NCI-H146 (cell line): Measurements from ENCODE around the gene LGALS8.
"Not testable (repeated sequence)": the region's sequence is repeated elsewhere in the genome, so short reads cannot be mapped to it uniquely, and the experiment has no call there.

Experiments
- DNase-seq: peaks from one replicate; lab custom pipeline; 2025; lab: John Stamatoyannopoulos, UW

Gene LGALS8

DNA sequence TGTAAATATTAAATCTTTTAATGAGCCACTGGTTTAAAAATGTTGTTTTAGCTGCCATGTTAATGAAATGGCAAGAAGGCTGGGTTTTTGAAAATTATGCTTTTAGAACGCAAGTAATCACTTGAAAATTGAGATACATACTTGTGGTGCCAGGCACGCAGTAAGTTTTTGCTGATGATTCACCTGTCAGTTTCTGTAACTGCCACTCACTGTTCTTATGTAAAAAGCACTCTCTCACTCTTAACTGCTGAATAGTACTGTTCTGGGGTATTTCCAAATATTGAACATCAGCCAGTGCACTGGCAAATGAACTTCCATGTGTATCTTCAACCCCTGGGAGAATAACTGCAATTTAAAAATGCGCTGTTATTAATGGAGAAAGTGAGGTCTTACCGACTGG is 17.9 kb downstream of the LGALS8 start:
- no peak for DNase-seq

DNA sequence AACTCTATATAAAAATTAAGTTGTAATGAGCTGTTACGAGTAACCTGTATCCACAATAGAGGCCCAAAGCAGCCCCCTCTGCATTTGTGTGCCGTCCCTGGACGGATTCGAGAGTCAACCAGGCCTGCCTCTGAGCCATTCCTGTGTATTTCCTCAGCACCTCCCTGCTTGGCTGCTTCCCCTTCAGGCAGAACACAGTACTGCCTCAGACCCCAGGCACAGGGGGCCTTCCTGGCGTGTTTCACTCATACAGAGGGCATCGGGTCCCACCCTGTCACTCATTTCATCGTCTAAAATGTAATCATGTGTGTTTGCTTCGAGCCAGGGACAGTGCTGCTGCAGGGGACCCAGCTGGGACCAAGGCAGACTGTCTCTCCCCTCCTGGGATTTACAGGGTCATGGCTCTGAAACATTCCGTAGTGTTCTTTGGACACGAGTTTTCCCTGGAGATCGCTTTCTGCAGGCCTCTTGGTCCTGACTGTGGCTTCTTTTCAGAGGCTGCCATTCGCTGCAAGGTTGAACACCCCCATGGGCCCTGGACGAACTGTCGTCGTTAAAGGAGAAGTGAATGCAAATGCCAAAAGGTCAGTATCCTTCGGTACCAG is 19.4 kb downstream of the LGALS8 start:
- no peak for DNase-seq

DNA sequence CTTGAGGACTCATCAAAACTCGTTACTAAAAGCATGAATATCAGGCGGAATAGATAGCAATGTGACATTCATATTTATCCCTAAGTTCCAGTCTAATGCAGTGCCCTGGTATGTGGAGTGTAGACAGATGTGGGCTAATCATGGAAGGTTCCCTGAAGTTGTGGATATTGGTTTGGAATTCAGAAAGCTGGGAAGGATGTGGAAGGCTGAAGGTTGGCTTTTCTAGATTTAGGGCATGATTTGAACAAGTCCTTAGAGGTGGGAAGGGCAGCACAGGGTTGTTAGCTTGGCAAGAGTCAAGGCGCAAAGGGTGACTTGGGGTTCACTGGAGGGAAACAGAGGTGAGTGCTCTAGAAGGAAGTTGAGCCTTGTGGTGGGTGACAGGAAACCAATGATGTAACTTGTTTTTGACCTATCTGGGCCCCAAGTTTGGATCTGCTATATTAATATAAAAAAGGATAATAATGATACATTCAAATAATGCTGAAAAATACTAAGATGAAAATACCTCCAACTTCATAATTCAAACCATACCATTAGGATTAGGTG is 21.9 kb downstream of the LGALS8 start:
- DNase-seq: no peak

DNA sequence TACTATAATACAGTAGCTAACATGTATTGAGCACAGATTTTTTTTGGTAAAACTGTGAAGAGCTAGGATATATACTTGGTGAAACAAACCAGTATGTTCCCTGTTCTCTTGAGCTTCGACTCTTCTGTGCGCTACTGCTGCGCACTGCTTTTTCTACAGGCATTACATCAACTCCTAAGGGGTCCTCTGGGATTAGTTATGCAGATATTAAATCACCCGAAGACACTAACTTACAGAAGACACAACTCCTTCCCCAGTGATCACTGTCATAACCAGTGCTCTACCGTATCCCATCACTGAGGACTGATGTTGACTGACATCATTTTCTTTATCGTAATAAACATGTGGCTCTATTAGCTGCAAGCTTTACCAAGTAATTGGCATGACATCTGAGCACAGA is 24.7 kb downstream of the LGALS8 start:
- DNase-seq: no peak

DNA sequence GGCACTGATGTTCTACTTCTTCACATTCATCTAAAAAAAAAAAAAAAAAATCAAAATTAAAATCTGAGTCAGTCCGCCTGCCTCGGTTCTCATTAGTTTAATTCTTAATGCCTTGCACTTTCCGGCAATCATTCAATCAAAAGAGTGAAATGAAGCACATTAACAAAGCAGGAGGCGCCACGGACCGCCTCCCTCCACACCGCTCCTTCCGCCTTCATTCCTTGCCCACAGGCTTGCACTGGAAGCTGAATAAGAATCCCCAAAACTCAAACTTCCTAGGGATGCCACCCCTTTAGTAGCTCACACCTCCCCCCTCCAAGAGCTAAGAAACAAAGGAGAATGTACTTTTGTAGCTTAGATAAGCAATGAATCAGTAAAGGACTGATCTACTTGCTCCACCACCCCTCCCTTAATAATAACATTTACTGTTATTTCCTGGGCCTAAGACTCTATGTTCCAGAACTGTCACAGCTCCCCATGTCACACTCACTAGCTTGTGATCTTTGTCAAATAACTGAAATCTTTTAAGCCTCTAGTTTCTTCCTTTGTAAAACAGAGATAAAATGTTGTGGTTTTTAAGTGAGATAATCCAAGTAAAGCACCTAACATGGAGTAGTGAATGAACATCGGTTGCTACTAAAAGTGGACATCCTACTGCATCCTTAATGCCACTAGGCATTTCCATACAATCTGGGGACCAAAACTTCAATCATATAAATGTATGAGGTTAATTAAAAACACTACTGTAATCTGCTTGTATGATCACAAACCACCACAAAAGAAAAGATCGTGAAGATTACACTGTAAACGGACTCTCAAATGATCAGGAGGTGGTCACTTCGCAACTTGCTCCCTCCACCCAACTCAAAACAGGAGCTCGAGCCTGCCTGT is 27.4 kb downstream of the LGALS8 start:
- DNase-seq: no peak

DNA sequence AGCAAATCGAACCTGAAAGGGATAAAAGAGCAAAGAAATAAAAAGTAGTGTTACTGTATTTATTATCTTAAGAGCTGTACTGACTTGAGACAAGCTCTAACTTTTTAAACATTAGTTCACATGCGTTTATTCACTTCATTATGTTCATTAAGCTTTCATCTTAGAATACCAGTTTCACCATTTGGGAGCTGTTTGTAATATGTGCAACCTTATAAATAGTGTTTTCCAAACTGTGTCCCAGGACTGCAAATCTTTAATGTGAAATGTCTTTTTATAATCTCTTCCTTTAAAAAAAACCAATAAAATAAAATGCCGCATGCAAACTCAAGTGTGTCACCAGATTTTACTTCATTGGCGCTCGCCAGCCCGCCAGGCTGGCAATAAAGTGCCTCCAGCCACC is 28.3 kb downstream of the LGALS8 start:
- DNase-seq: no peak

DNA sequence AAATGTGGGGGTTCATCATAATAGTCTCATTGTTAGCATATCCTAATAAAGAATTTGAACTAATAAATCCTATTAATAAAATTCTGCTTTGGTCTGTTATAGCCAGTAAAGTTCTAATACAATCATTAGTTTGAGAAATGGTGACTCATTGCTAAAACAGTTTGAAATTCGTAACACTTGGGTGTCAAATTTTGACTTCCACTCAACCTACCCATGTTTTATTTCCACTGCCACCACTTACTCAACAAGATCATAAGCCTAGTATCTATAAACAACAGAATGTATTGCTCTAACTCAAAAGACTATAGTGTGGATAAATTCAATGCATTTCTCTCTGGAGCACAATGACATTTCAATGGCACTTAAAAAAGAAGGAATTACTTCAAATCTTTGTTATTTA is 29.1 kb downstream of the LGALS8 start:
- DNase-seq: no peak

DNA sequence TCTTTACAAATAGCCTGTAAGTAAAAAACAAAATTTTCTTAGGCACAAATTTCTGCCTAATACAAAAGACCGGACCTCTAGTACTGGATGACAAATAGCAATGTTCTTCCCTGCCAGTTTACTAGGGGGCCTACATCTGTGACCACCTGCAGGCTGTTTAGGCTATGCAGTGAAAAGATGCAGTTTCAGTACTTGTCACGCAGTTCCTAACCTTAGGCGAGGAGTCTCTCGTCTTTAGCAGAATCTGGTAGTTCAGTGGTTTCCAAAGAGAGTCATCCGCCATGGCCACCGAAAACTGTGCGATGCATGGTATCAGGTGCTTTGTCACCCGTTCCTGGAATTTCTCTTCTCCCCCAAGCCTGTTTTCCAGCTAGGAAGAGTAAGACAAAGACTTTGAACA is 29.6 kb downstream of the LGALS8 start:
- DNase-seq: no peak

DNA sequence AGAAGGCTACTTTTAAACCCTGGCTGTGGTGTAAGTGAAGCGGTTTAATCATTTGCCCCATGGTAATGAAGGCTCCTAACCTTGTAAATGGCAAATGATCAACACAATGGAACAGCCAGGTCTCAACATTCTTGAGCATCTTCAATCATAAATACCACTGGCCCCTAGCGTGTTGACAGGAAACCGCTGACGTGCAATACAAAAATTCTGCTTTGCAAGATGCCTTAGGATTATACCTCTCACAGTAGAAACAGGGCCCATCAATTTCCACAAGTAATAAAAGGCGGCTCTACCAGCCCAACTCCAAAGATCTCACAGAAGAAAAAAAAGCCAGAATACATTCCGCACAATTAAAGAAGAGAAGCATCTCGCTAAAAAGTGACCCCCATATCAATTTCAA is 32.8 kb downstream of the LGALS8 start:
- DNase-seq: no peak

DNA sequence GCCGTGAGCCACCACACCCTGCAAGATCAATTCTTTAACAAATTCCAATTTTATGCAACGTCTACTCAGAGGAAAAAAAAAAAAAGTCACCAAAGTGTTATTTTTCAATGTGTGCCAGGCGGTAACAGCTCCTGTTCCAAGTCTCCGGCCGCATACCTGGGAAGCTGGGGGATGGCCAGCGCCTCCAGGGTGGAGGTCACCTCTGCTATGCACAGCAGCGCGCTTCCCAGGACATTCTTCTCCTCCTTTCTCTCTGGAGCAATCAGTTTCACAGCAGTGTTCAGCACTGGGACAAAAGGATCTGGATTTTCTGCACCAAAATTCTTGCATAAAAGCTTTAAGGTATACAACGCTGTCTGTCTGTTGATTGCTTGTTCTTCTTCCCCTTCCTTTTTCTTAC is 34.3 kb downstream of the LGALS8 start:
- no peak for DNase-seq

DNA sequence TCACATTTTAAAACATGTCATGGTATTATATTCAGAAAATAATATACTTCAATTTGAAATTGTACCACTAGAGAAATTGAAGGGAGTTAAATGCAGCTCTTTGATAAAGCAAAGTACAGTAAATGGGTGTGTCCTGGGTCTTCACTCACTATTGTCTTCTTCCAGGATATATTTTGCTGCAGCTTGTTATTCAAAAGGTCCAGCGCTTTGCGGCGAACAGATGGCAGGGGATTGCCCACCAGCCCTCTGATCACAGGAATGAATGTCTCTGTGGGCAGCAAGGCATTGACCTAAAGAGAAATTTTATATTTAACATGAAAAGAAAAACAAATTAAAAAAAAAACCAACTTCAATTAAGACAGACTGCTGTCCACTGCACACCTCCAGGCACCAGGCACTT is 35.1 kb downstream of the LGALS8 start:
- no peak for DNase-seq

DNA sequence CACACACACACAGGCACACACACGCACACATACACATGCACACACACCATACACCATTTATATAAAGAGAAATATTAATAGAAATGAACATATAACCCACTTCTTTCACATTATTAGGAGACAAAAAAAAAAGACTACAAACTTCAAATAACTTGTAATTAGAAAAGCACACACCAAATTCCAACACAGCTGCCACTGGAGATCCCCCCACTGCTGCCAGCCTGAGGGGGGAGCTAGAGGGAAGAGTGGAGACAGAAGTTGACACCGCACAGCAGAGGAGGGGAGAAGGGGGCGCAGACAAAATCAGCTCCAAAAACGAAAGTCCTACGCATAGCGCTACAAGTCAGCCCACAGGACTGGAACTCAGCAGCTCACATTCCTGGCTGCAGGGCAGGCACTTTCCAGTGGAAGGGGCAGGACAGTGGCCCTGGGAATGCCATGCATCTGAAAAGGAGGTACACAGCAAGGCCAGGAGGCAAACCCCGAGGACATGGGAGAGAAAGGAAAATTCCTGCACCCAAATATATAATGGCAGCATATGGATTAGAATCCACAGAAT is 36.5 kb downstream of the LGALS8 start:
- no peak for DNase-seq

DNA sequence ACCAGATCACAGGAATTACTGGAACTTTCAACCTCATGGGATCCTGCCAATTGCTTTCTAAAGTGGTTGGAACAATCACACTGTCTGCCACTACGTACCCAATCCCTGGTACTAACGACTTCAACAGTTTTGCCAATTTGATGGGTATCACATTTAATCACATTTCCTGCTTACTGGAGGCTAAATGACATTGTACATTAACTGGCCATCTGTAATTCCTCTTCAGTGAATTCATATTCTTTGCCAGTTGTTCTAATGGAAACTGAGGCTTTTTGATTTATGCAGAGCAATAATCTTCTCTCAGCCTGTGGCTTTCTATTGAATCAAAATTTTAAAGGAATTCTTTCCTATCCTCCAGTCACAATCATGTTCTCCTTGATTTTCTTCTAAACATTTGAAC is 38.2 kb downstream of the LGALS8 start:
- no peak for DNase-seq

DNA sequence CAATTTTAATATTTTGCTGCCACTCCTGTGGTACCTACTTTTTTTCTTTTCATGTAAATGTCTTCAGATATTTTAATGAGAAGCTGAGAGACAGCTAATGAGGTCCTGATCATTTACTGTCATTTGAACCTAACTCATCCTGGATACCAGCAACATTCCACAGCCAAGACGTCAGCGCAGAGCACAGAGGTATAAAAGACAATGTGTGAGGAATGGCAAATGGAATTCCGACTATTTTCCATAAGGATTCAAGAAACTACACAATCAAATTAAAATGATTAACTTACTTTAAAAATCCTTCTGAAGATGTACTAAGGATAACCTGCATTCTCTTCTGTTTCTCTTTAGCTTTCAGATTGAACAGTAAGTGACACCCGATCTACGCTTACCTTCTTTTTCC is 41.7 kb downstream of the LGALS8 start:
- DNase-seq: no peak

DNA sequence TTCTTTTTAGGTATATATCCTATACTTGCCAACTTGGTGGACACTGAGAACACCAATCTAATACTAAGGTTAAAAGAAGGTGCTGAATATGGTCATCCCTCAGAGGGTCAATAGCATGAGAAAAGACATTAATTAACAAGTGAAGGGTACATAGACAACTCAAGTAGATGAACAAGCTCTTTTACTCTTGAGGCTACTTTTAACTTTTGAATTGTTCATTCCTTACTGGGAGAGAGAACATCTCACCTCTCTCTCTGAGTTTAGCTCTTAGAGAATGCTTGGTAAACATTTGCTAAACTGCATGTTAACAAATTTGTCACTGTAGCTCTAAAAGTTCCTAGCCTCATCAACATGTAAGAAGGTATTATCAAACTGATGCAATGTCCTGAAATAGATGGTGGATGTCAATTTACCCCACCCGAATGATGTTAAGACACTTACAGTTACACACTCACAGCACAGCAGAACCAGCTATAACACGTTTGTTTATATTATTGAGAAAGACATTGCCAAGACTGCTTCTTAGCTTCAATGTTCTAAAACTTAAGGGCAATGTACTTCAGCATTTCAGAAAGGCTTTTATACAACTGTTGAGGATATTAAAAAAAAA is 44.6 kb downstream of the LGALS8 start:
- no peak for DNase-seq

DNA sequence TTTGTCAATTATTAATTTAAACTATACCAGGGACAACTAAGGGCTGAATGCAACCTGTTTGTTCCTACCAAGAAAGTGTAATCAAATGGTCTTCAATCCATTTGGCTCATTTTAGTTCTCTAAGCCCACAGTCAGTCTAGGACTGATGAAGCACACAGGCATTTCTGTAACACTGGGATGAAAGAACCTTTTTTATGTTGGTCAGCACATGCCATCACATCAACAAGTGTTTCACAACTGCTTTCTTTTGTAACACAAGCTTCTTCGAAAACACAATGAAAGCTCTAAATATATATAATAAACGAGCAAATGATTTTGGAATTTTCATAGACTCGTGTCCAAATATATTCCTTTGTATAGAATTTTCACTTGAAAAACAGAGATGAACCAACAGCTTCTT is 51.7 kb downstream of the LGALS8 start:
- no peak for DNase-seq

DNA sequence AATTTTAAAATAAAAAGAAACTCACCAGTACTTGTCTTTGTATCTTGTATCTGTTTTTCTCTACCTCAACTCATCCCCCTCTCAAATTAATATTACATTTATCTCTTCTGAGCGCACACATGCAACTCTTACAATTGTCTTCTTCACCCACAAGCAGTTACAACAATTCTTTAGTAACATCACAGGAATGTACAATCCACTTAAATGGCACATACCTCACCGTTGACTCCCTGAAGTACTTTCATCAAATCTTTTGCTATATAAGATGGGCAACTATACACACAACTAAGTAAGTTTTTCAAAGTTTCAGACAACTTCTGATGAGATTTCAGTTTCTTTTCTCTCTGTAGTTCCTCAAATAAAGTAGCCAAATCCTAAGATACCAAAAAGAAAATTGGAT is 52.2 kb downstream of the LGALS8 start:
- DNase-seq: no peak

DNA sequence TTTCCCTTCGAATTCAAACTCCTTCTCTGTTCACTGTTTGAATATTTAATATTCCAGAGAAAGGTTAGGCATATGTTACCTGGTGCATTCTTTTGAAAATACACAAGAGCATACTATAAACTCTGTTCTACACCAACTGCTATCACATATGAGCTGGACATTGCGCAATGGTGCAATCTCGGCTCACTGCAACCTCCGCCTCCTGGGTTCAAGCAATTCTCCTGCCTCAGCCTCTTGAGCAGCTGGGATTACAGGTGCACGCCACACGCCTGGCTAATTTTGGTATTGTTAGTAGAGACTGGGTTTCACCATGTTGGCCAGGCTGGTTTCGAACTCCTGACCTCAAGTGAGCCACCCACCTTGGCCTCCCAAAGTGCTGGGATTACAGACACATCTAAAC is 53.3 kb downstream of the LGALS8 start:
- DNase-seq: not testable (repeated sequence)

DNA sequence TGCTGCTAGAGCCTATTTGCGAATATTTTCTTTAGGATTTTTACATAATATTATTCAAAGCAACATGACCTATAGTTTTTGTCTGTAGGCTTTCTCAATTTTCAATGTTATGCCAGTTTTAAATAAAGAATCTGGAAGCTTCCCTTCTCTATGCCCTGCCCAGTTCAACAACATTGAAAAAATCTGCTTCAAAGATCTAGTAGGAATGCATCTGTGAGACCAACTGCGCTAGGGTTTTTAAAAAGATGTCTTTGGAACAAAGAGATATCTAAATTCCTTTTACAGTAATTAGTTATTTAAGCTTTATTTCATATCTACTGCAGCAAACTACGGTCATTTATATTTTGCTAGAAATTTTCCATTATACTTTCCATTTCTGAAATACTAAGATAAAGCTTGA is 54.9 kb downstream of the LGALS8 start:
- no peak for DNase-seq

DNA sequence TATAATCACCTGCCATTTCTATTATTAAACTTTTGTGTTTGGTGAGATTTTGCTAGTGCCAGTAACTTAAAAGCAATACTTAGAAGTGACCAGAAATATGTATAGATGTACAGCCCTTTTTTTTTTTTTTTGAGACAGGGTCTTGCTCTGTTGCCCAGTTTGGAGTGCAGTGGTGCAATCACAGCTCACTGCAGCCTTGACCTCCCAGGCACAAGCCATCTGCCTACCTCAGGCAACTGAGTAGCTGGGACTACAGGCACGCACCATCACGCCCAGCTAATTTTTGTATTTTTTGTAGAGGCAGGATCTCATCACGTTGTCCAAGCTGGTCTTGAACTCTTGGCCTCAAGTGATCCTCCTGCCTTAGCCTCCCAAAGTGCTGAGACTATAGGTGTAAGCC is 56.6 kb downstream of the LGALS8 start:
- not testable (repeated sequence) for DNase-seq

DNA sequence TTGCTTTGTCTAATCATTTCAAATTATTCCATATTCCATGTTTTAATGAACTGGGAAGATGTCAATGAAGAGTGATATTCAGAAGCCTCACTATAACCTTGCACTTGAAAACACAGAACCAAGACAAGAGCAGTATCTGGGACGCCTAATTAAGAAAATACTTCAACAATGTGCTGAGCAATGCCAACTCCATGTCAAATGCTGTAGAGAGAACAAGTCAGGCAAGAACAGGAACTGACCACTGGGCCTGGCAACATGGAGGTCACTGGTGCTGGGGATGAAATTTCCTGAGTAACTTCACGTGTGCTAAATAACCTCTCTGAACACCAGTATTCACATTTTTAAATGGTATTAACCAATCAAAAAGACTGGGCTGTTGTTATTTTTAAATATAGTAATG is 57.7 kb downstream of the LGALS8 start:
- no peak for DNase-seq

DNA sequence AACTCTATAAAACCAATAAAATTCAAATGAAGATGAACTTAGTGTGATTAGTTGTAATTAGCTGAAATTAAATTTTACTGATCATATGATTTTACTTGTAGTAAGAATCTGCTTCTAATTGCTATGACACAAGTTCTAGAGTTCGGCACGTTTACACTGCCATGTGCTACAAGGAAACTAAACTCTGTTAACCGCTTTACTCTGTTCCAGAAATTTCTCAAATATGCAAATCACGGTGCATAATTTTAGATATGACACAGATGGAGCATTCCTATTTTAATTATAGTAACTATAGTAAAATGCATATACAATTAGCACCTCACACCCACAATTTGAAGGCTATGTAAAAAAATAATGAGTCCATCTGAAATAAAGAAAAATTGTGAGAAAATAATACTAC is 65.7 kb downstream of the LGALS8 start:
- no peak for DNase-seq
